ENCODE results near the gene RSPH10B.

DNA sequence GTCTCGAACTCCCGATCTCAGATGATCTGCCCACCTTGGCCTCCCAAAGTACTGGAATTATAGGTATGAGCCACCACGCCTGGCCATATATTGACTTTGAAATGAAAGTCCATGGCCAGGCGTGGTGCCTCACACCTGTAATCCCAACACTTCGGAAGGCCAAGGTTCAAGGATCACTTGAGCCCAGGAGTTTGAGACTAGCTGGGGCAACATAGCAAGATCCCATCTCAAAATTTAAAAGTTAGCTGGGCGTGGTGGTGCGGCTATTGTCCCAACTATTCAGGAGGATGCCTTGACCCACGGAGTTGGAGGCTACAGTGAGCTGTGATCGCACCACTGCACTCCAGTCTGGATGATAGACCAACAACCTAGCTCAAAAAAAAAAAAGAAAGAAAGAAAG lies 78.0 kb downstream of the RSPH10B start:
- TF ChIP-seq, protein P1, sequence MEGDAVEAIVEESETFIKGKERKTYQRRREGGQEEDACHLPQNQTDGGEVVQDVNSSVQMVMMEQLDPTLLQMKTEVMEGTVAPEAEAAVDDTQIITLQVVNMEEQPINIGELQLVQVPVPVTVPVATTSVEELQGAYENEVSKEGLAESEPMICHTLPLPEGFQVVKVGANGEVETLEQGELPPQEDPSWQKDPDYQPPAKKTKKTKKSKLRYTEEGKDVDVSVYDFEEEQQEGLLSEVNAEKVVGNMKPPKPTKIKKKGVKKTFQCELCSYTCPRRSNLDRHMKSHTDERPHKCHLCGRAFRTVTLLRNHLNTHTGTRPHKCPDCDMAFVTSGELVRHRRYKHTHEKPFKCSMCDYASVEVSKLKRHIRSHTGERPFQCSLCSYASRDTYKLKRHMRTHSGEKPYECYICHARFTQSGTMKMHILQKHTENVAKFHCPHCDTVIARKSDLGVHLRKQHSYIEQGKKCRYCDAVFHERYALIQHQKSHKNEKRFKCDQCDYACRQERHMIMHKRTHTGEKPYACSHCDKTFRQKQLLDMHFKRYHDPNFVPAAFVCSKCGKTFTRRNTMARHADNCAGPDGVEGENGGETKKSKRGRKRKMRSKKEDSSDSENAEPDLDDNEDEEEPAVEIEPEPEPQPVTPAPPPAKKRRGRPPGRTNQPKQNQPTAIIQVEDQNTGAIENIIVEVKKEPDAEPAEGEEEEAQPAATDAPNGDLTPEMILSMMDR (IDR thresholded peaks at IDR 0.05), result no peak
- no peak for TF ChIP-seq POLR2A (IDR thresholded peaks at IDR 0.05)

Measured in uterus (tissue), 2 donors.